GM18498 (cell line): ENCODE measurements around the gene MVB12B.
"Not testable (repeated sequence)": the region's sequence is repeated elsewhere in the genome, so short reads cannot be mapped to it uniquely, and the experiment has no call there.

Experiments
- ATAC-seq: cut with Tn5 transposase; IDR thresholded peaks from one replicate; pipeline ENCODE4 v1.9.1; 2021; ENCODE audit warnings: mild to moderate bottlenecking, moderate library complexity; ENCODE audit not compliant: unreplicated experiment

The MVB12B gene

GRCh38 chr9:126464694-126465441 lies 138.2 kb downstream of the MVB12B start:
- no peak for ATAC-seq

- no peak for ATAC-seq
Measured at GRCh38 chr9:126465977-126466376, 139.3 kb downstream of the MVB12B start.

DNA sequence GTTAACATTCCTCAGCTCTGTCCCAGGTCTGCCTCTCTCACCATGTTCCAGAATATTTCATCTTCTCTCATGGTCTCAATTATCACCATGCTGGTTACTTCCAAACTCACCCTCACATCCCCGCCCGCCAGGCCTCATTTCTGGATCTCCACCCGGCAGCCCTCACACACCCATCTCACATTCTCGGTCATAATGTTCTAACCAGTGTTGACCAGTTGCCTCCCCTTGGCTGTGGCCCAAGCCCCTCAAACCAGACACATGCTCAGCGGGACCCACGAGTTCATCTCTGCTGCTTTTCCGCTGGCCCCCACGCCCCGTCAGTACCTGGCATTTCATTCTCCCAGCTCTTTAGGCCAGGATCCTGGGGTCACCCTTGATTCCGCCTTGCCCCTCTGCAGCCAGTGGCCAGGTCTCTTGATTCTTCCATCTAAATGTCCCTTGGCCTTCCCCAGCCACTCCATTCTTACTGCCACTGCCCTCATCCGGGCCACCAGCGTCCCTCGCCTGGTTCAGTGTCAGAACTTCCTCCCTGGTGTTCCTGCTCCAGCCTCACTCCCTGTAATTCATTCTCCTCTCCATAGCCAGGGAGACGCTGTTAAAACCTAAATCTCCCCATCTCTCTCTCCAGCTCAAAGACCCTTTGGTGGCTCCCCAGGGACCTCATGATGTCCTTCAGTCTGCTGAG lies 141.7 kb downstream of the MVB12B start:
- no peak for ATAC-seq

DNA sequence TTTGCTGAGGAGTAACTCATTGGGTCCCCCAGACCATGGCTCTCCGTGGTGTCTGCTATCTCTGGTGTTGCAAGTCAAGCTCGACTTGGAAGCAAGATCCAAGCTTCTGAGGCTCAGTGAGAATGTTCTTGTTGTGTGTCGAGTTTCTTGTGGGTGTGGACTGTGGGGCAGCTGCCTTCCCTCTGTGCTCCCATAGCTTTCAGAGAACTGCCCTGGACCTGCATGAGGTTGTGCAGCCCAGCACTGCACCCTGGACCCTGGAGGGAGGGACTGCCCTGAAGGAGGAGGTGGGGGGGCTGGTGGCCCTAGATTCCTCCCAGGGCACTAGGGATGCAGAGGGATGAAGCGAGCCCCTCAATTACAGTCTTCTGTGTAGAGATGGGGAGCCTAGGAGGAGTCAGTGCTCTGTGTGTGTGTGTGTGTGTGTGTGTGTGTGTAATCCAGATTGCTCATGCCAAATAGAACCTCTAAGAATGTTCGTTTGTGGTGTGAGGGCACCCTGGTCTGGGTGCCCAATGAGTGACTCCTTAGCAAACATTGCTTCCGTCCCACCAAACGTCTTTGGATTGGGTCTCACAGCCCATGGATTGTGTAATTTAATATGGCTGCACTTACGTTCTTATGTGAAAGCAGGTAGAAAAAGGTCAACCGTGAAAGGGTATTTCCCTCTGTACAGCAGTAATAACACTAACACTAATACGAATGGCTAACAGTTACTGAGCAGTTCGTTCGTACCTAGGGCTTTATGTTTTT lies 143.8 kb downstream of the MVB12B start:
- ATAC-seq: peak; percentile 45

- peak; percentile 71 for ATAC-seq
Measured at GRCh38 chr9:126471084-126471624, 144.5 kb downstream of the MVB12B start.

GRCh38 chr9:126472198-126472947 lies 145.7 kb downstream of the MVB12B start:
- no peak for ATAC-seq

GRCh38 chr9:126472948-126473298 lies 146.3 kb downstream of the MVB12B start:
- no peak for ATAC-seq

DNA sequence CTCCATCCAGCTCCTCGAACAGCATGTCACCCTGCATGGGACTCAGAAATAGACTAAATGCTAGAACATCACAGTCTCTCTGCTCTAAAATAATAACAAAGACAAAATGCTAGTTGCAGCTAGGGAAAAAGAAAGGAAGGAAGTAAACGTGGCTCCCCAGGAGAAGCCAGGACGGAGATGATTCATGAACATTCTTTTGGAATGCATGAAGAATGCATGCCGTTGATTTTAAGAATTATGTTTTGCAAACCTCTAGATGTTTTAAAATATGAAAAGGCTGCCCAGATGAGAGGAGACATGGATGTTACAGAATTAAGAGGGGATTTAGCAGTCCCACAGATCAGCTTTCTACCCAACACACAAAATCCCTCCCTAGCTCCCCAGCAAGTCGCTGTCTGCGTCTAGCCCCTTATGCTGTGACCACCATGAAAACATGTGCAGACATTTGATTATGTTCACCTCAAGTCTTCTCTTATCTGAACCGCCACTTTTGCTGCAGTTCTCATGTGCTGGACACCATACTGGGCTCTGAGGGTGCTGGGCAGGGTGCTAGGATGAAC lies 147.7 kb downstream of the MVB12B start:
- no peak for ATAC-seq

GRCh38 chr9:126474786-126475485 lies 148.3 kb downstream of the MVB12B start:
- no peak for ATAC-seq

- no peak for ATAC-seq
Measured at GRCh38 chr9:126475933-126476555, 149.4 kb downstream of the MVB12B start.

DNA sequence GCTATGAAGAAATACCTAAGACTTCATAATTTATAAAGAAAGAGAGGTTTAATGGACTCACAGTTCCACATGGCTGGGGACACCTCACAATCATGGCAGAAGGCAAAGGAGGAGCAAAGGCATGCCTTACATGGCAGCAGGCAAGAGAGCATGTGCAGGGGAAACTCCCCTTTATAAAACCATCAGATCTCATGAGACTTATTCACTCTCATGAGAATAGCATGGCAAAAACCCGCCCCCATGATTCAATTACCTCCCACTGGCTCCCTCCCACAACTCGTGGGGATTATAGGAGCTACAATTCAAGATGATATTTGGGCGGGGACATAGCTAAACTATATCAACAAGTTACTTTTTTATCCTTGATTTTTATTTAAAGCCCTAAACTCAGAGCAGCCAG lies 150.8 kb downstream of the MVB12B start:
- ATAC-seq: not testable (repeated sequence)

GRCh38 chr9:126478216-126478981 lies 151.8 kb downstream of the MVB12B start:
- ATAC-seq: no peak

DNA sequence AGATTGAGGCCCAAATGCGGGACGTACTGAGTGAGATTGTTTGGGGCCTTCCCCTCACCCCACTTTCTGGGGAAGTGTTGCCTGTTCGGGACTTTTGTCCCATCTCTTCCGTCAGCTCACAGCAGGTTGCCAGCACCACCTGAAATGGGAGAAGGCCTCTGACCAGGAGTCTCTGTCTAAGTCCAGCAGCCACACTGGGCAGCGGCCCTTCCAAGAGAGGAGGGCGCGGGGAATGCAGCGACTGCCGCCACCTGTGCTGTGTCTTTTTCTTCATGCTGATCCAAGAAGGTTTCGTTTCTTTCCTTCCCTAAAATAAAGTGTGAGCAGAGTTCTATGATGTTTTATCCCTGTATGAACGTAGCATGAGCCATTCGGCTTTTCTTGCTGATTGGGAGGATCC lies 152.9 kb downstream of the MVB12B start:
- no peak for ATAC-seq

GRCh38 chr9:126480813-126481212 lies 154.2 kb downstream of the MVB12B start:
- no peak for ATAC-seq

DNA sequence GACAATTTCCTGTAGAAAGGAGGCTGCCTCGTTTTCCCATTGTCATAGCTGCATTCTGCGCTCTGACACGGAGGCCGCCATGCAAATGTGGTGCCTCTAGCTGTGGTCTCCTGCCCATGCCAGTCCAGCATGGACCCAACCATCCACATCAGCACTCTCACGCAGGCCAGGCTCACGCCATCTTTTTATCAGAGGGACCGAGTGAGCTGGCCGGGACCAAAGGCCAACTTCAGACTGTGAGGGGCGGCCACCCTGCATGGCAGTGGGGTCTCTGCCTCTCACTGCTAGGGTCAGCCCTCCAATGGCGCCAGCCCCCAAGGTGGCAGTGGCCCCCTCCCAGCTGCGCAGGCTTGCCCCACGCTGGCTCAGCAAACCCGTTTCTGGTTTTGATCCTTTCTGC lies 155.2 kb downstream of the MVB12B start:
- no peak for ATAC-seq

DNA sequence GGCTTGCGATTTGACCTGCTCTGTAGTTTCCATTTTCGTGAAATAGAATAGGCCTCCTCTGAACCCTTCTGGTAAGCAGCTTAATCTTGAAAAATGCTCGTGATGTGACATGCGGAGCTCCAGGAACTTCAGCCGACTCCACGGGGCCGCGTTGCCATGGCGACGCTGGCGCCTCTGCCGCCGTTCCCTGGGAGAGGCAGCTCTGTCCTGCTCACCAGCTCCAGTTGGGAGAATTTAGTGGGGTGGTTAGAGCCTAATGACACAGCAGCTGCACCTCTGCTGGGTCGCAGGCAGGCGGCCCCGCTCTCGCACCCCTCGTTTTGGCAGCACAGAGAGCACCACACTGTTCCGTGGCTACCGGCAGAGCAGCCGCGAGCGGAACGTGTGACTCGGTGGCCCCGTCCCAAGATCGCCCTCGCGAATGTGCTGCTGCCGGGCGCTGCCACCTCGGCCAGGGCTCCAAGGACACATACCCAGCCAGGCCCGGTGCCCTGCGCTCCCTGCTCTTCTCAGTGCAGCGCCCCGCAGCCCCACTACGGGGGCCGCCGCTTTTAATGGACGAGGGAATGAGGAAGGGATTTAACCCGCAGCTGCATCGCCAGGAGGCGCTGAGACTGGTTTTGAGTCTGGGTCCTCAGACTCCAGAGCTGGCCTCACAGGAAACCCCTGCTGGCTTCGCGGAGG lies 155.9 kb downstream of the MVB12B start:
- ATAC-seq: no peak

DNA sequence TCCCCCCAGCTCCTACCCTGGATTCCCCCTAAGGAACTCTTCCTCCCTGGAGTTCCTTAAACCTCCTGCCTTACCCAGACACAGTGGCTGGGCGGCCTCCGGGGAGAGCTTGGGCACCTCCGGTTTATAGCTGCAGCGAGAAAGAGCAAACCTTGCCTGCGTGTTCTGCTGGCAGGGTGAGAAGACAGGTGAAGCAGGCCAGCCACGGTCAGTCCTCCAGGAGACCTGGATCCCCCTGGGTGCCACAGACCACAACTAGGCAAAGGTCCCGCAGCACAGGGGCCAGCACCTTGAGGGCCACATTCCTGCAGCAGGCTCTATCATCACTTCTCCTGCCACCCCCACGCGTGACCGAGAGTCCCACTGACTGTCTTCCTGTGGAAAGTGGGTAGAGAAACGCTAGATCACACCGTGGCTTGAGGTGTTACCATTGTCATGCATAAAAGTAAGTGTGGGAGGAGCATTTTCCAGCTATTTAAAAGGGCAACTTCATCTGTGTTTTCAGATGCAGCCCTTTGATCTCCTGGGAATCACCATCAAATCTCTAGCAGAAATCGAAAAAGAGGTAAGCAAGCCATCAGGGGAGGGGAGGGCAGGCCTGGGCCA lies 156.9 kb downstream of the MVB12B start:
- no peak for ATAC-seq

DNA sequence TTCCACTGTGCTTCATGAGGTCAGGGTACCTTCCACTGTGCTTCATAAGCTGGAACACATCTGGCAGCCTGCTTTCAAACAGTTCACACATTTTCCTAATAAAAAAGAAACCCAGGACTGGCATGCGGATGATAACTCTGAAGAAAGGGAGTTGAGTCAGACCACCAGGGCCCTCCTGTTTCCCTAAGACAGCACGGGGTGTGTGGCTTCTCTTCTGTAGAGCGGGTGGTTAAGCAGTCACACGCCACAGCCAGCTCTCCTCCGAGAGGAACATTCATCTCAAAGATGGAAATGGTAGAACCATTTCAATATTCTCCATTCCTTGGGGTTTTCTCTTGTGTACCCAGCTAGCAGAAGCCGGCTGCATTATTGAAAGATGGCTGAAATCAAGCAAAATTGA lies 159.0 kb downstream of the MVB12B start:
- no peak for ATAC-seq
